Adrenal gland (tissue), 12 donors: ENCODE results near the gene BCORL1. TPM values are rescaled to one million over a fixed set of nuclear protein-coding genes. Genes with fewer than 3 reads are reported as not detected.

Experiments
- DNase-seq, 7 donors: peaks; one replicate each; pipeline ENCODE4 v3.0.0-alpha.2; 2019 to 2020
- H3K27ac ChIP-seq, 5 donors: fragments of 200-600 bp; sonication (generic) in 4 of 5; 1 replicate in 3 of 5; 2 replicates in 2 of 5; pipeline versions ENCODE4 v1.5.1 to v1.8.0; 2016 to 2020; ENCODE audit warnings: mild to moderate bottlenecking in 1 of 5
- H3K27me3 ChIP-seq: fragments of 200-600 bp; 2 replicates; pipeline ENCODE4 v1.8.0; 2021
- H3K36me3 ChIP-seq, 2 donors: fragments of 200-600 bp; replicated peaks in 1 of 2; 1 replicate in 1 of 2; 2 replicates in 1 of 2; pipeline versions ENCODE4 v1.5.1 to v1.8.0; 2018 to 2022
- H3K4me1 ChIP-seq, 2 donors: fragments of 200-600 bp; replicated peaks in 1 of 2; 1 replicate in 1 of 2; 2 replicates in 1 of 2; pipeline versions ENCODE4 v1.5.1 to v1.8.0; 2018 to 2021
- H3K4me3 ChIP-seq, 4 donors: fragments of 200-600 bp; sonication (generic) in 3 of 4; one replicate each; pipeline ENCODE4 v1.5.1; 2016 to 2018
- H3K9me3 ChIP-seq, 3 donors: fragments of 200-600 bp; sonication (generic) in 1 of 3; replicated peaks in 1 of 3; 1 replicate in 2 of 3; 2 replicates in 1 of 3; pipeline versions ENCODE4 v1.5.1 to v1.8.0; 2016 to 2021
- POLR2A ChIP-seq, 2 donors: fragments of 450-650 bp; IDR thresholded peaks; one replicate each; pipeline ENCODE4 v1.6.1; 2017; ENCODE audit warnings: antibody characterized with exemption in 2 of 2, mild to moderate bottlenecking in 2 of 2, moderate library complexity in 1 of 2
- WGBS, 4 donors: extraction: QIAGEN DNeasy Blood & Tissue Kit in 2 of 4; methylation state at CpG; one replicate each; pipeline versions ENCODE4 v1.1.5 to v1.1.7; 2013 to 2017; 5-methylcytosine and 5-hydroxymethylcytosine counted together
- intact Hi-C, 2 donors: fragments of 100-400 bp; cut with DNase I; formaldehyde crosslinking; loops; one replicate each; pipeline versions ENCODE4 v1.14.1 to v1.15.0; 2022 to 2023
- polyA plus RNA-seq, 3 donors: library from polyadenylated mRNA; stranded (reverse); fragments of 200-250 nt in 2 of 3; fragments of 350-450 nt in 1 of 3; fragmentation: Illumina TruSeq in 1 of 3; extraction: RNeasy Lipid Tissue Mini Kit (QIAGEN cat#74804) in 1 of 3; gene quantifications; one replicate each; pipeline ENCODE4 v1.2.3, GENCODE V29; 2013 to 2014
- total RNA-seq, 9 donors: library from RNA; depleted of rRNA in 4 of 9; stranded (reverse); fragments of >200 nt in 4 of 9; fragments of 120-200 nt in 1 of 9; fragmentation: NEBNext Ultra II Directional in 1 of 9; extraction: Animal tissue kit (Norgen Biotek cat#: 25700) in 1 of 9; gene quantifications; one replicate each; pipeline versions ENCODE4 v1.1.0 to v1.2.4, GENCODE V29; 2013 to 2023
- TF ChIP-seq, protein P1 (sequence below), 6 experiments: fragments of 450-650 bp in 4 of 6; fragments of 200-600 bp in 2 of 6; sonication (generic) in 1 of 6; IDR thresholded peaks; 1 replicate in 5 of 6; 2 replicates in 1 of 6; pipeline versions ENCODE4 v1.5.1 to v1.8.0; 2016 to 2021; ENCODE audit warnings: antibody characterized with exemption in 6 of 6, mild to moderate bottlenecking in 2 of 6, moderate library complexity in 1 of 6
- donor health status: healthy with polysubstance abuse.
- donor health status: Bipolar disorder and iron deficiency.
- donor health status: DM: yes; HTN: yes; CAD: no.
- donor health status: DM: no; HTN: no; CAD: no.
- donor health status: DM: no; HTN: no; CAD: no.
- donor health status: DM: yes; HTN: yes; CAD: no.

The BCORL1 gene
- total and polyA plus RNA-seq, 12 donors = 1.4 to 18.5 (median 7.0) TPM

GRCh38 chrX:130071611-130072344, 89.3 kb downstream of the BCORL1 start:
- 77 to 93% (median 89%) methylated on average over 2 to 18 of the region's 18 CpGs for WGBS, 4 donors
- TF ChIP-seq POLR2A (IDR thresholded peaks at IDR 0.05) = no peak
- TF ChIP-seq, protein P1, sequence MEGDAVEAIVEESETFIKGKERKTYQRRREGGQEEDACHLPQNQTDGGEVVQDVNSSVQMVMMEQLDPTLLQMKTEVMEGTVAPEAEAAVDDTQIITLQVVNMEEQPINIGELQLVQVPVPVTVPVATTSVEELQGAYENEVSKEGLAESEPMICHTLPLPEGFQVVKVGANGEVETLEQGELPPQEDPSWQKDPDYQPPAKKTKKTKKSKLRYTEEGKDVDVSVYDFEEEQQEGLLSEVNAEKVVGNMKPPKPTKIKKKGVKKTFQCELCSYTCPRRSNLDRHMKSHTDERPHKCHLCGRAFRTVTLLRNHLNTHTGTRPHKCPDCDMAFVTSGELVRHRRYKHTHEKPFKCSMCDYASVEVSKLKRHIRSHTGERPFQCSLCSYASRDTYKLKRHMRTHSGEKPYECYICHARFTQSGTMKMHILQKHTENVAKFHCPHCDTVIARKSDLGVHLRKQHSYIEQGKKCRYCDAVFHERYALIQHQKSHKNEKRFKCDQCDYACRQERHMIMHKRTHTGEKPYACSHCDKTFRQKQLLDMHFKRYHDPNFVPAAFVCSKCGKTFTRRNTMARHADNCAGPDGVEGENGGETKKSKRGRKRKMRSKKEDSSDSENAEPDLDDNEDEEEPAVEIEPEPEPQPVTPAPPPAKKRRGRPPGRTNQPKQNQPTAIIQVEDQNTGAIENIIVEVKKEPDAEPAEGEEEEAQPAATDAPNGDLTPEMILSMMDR (IDR thresholded peaks at IDR 0.05) = no peak
- peaks cover 0 to 4% of the 10 kb centered on the region in 2 donors for H3K36me3 ChIP-seq

DNA sequence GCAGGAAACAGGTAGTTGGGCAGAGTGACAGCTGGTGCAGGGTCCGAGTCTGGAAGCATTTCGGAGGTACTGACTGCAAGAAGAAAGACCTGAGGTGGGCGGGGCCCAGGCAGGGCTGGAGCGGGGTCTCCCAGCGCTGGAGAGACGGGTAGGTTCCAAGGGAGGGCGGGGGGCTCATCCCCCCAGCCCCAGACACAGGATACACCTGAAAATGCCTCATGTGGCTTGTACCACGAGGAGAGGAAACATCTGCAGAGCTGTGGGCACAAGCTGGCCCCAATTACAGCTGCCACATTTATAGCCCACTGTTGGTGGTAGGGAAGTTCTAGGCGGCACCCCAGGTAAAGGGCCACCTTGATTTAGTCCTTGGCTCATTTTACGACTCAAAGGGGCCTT, 89.9 kb downstream of the BCORL1 start:
- TF ChIP-seq, protein P1 (IDR thresholded peaks at IDR 0.05) = no peak
- TF ChIP-seq POLR2A (IDR thresholded peaks at IDR 0.05) = no peak
- Histone ChIP-seq H3K27ac (no peak overlapping the region), H3K9me3 (no peaks in the 10 kb centered on the region), H3K4me1 (no peaks in the 10 kb centered on the region), H3K36me3 (peaks cover 0 to 4% of the 10 kb centered on the region in 2 donors), H3K4me3 (no peak overlapping the region), H3K27me3 (no peaks in the 10 kb centered on the region)
- DNase-seq = no peak
- intact Hi-C loops = no loop called here
- 67 to 86% (median 77%) methylated on average over 2 to 10 of the region's 10 CpGs for WGBS, 4 donors

More at GRCh38 chrX:130071611-130072344, 89.3 kb downstream of the BCORL1 start:
- Histone ChIP-seq H3K27ac (no peak overlapping the region), H3K9me3 (no peaks in the 10 kb centered on the region), H3K4me1 (no peaks in the 10 kb centered on the region), H3K4me3 (no peak overlapping the region), H3K27me3 (no peaks in the 10 kb centered on the region)
- DNase-seq = no peak
- intact Hi-C loops = no loop called here

GRCh38 chrX:130075777-130076176, 93.3 kb downstream of the BCORL1 start:
- H3K27me3 ChIP-seq = no peaks in the 10 kb centered on the region
- WGBS, 4 donors = 74 to 91% (median 85%) methylated on average over 4 of the region's 4 CpGs
- intact Hi-C loops = no loop called here

DNA sequence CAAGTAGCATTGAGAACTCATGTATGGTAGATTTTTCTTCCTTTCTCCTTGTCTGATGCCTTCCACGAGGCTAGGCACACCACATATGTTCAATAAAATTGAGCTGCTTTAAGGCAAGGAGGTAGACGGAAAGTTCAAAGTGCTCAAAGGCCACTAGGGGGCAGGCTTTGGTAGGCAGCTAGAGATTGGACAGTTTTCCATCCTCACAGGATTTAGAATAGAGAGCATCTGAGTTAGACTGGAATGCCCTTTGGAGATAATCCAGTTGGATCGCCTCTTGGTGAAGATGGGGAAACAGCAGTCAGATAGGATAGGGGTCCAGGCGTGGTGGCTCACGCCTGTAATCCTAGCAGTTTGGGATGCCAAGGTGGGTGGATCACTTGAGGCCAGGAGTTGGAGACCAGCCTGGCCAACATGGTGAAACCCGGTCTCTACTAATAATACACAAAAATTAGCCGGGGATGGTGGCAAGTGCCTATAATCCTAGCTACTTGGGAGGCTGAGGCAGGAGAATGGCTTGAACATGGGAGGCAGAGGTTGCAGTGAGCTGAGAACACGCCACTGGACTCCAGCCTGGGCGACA, 97.5 kb downstream of the BCORL1 start:
- WGBS, 4 donors = 28 to 52% (median 48%) methylated on average over 6 to 9 of the region's 9 CpGs
- no peaks in the 10 kb centered on the region for H3K9me3 ChIP-seq
- no peak overlapping the region for H3K27ac ChIP-seq
- no peaks in the 10 kb centered on the region for H3K27me3 ChIP-seq
- peaks cover 0 to 5% of the 10 kb centered on the region in 2 donors for H3K4me1 ChIP-seq
- H3K4me3 ChIP-seq = no peak overlapping the region
- H3K36me3 ChIP-seq = no peaks in the 10 kb centered on the region
- TF ChIP-seq POLR2A (IDR thresholded peaks at IDR 0.05) = no peak
- TF ChIP-seq, protein P1 (IDR thresholded peaks at IDR 0.05) = peak; percentile 53 to 74 (median 66)
- intact Hi-C loops = loop anchor here in 1 of 2 donors (2.0 to 5.0 kb wide), 2 partner anchors 37 to 113 kb away; no protein-coding TSS in a partner anchor
- peak; percentile 52 to 85 (median 66) for DNase-seq

More at GRCh38 chrX:130075777-130076176, 93.3 kb downstream of the BCORL1 start:
- no peaks in the 10 kb centered on the region for H3K4me1 ChIP-seq
- H3K9me3 ChIP-seq = no peaks in the 10 kb centered on the region
- no peak for DNase-seq
- H3K36me3 ChIP-seq = no peaks in the 10 kb centered on the region
- H3K4me3 ChIP-seq = no peak overlapping the region
- no peak overlapping the region for H3K27ac ChIP-seq
- TF ChIP-seq, protein P1 (IDR thresholded peaks at IDR 0.05) = no peak
- TF ChIP-seq POLR2A (IDR thresholded peaks at IDR 0.05) = no peak
